Measurements from ENCODE around the gene OVOL2.

- no peak for TF ChIP-seq TEAD4 (IDR thresholded peaks at IDR 0.05; ENCODE audit: low read depth, low read length)
- TF ChIP-seq SP1 (IDR thresholded peaks at IDR 0.05; ENCODE audit: low read depth, low read length) = no peak
- no peak for TF ChIP-seq CTCF (IDR thresholded peaks at IDR 0.05; ENCODE audit: control extremely low read depth in 1 of 3, insufficient read depth in 1 of 3, low read depth in 1 of 3, low read length in 3 of 3)
- TF ChIP-seq, protein P1, sequence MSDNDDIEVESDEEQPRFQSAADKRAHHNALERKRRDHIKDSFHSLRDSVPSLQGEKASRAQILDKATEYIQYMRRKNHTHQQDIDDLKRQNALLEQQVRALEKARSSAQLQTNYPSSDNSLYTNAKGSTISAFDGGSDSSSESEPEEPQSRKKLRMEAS (IDR thresholded peaks at IDR 0.05) = no peak
- no peak for TF ChIP-seq CREB1 (IDR thresholded peaks at IDR 0.05)
- TF ChIP-seq EZH2 (IDR thresholded peaks at IDR 0.05; ENCODE audit: low read depth, low read length, severe bottlenecking) = no peak
These were observed 15.5 kb downstream of the OVOL2 start for GRCh38 chr20:18042229-18042628.
